Panc1 (cell line): Measurements from ENCODE around the gene ASB6. TPM values are rescaled to one million over a fixed set of nuclear protein-coding genes. Genes with fewer than 3 reads are reported as not detected.

Experiments
- ATAC-seq: fragments of 200-7000 bp; cut with Tn5 transposase; 2 replicates; pipeline ENCODE4 v1.9.1; 2020; ENCODE audit warnings: mild to moderate bottlenecking, moderate library complexity
- BruUV-seq: library from RNA; stranded (reverse); fragments of 400-500 nt; replicated peaks from 2 replicates; lab custom pipeline; 2021; lab: Mats Ljungman, UMichigan
- CTCF ChIA-PET: fragments of 300-600 bp; sonication (Branson Sonifier 250); formaldehyde crosslinking; loops from one replicate; lab custom pipeline; 2022; ENCODE audit warnings: antibody characterized with exemption; lab: Charles Lee
- POLR2A ChIA-PET: fragments of 300-600 bp; sonication (Branson Sonifier 250); formaldehyde crosslinking; loops from one replicate; lab custom pipeline; 2022; ENCODE audit warnings: antibody characterized with exemption; lab: Charles Lee
- DNase-seq: peaks from one replicate; pipeline ENCODE4 v3.0.0-alpha.2; 2010; ENCODE audit warnings: low read depth, low spot score
- H3K27ac ChIP-seq: 2 replicates; pipeline ENCODE4 v1.5.1; 2011; ENCODE audit warnings: mild to moderate bottlenecking, low read length, inconsistent platforms
- H3K27me3 ChIP-seq: fragments of 200-500 bp; sonication (Bioruptor generic); 2 replicates; pipeline ENCODE4 v1.6.0; 2014; ENCODE audit warnings: low read length, inconsistent platforms; ENCODE audit not compliant: control insufficient read depth, insufficient read depth
- H3K36me3 ChIP-seq: fragments of 200-500 bp; sonication (Bioruptor generic); 2 replicates; pipeline ENCODE4 v1.5.1; 2014; ENCODE audit warnings: inconsistent platforms, mild to moderate bottlenecking, low read length, moderate library complexity; ENCODE audit not compliant: control insufficient read depth, insufficient read depth
- H3K4me1 ChIP-seq: 2 replicates; pipeline ENCODE4 v1.5.1; 2011; ENCODE audit warnings: inconsistent platforms, mild to moderate bottlenecking, low read length, moderate library complexity; ENCODE audit not compliant: control insufficient read depth, insufficient read depth
- H3K4me3 ChIP-seq, 2 experiments: 2 replicates each; pipeline ENCODE4 v1.5.1; 2011 to 2012; ENCODE audit warnings: low read depth in 2 of 2, low read length in 2 of 2, mild to moderate bottlenecking in 2 of 2, inconsistent platforms in 1 of 2, moderate library complexity in 1 of 2
- H3K9me3 ChIP-seq: fragments of 200-500 bp; sonication (Bioruptor generic); 2 replicates; pipeline ENCODE4 v1.5.1; 2014; ENCODE audit warnings: low read depth, mild to moderate bottlenecking, inconsistent platforms, low read length, moderate library complexity; ENCODE audit not compliant: control insufficient read depth, insufficient read depth
- POLR2AphosphoS5 ChIP-seq: IDR thresholded peaks from 2 replicates; pipeline ENCODE4 v1.6.1; 2012; ENCODE audit warnings: mild to moderate bottlenecking, low read depth, low read length, moderate library complexity
- SIN3A ChIP-seq: IDR thresholded peaks from 2 replicates; pipeline ENCODE4 v1.6.1; 2012; ENCODE audit warnings: low read depth, mild to moderate bottlenecking, low read length, moderate library complexity, borderline replicate concordance; ENCODE audit not compliant: insufficient read depth
- TCF7L2 ChIP-seq: IDR thresholded peaks from 2 replicates; pipeline ENCODE4 v1.6.1; 2011; ENCODE audit warnings: mild to moderate bottlenecking, low read depth, low read length, inconsistent platforms
- in situ Hi-C: cut with HindIII; loops from 2 replicates; pipeline ENCODE4 v1.10.0; 2016; ENCODE audit warnings: low sequenced_read_pairs, low pct_unique_long_range_greater_than_20kb
- intact Hi-C: fragments of 100-400 bp; cut with micrococcal nuclease; formaldehyde crosslinking; loops from one replicate; pipeline ENCODE4 v1.10.0; 2022; ENCODE audit not compliant: unreplicated experiment
- total RNA-seq: library from RNA; stranded (reverse); gene quantifications from one replicate; pipeline ENCODE4 v1.2.1, GENCODE V29; 2021; ENCODE audit not compliant: unreplicated experiment
- TF ChIP-seq, protein P1 (sequence below), 2 experiments: IDR thresholded peaks; 2 replicates each; pipeline ENCODE4 v1.6.1; 2011 to 2012; ENCODE audit warnings: low read depth in 2 of 2, control low read depth in 1 of 2, low read length in 1 of 2, mild to moderate bottlenecking in 1 of 2, moderate library complexity in 1 of 2; ENCODE audit not compliant: insufficient read depth in 1 of 2
- TF ChIP-seq, protein P2 (sequence below): fragments of 450-650 bp; IDR thresholded peaks from 2 replicates; pipeline ENCODE4 v1.5.1; 2017; ENCODE audit warnings: mild to moderate bottlenecking

ASB6 gene
- total RNA-seq, 1 experiment from 2014 or later, result 14.3 TPM

GRCh38 chr9:129626079-129626624 is 15.8 kb downstream of the ASB6 start, which contains the start of gene NTMT1:
NTMT1 (plus strand) TSS chr9:129626163; CDS start chr9:129632704, 6,541 bp downstream.
- Histone ChIP-seq H3K4me1 (peaks cover 35% of the 10 kb centered on the region), H3K27ac (peak within 1 kb of the TSS; percentile 88), H3K4me3 (peak within 1 kb of the TSS; percentile 82 to 96), H3K9me3 (no peaks in the 10 kb centered on the region), H3K27me3 (no peaks in the 10 kb centered on the region), H3K36me3 (peaks cover 4% of the 10 kb centered on the region; the same call in 1 of the 2 replicates)
- CTCF ChIA-PET, result interaction anchor here (0.7 to 1.3 kb wide), 6 partner anchors 11 to 545 kb away, joined by 3 to 8 read pairs (median 4); no protein-coding TSS in a partner anchor
- in situ Hi-C loops (no loop called here), intact Hi-C loops (no loop called here)
- POLR2A ChIA-PET, result interaction anchor here (0.6 to 0.7 kb wide), 3 partner anchors 30 to 348 kb away, joined by 4 to 6 read pairs (median 5); no protein-coding TSS in a partner anchor
- ATAC-seq, result peak; percentile 88
- TF ChIP-seq TCF7L2 (no peak), SIN3A (peak; percentile 91; the same call in 1 of the 2 replicates), POLR2AphosphoS5 (peak; percentile 89)
- TF ChIP-seq, protein P1, sequence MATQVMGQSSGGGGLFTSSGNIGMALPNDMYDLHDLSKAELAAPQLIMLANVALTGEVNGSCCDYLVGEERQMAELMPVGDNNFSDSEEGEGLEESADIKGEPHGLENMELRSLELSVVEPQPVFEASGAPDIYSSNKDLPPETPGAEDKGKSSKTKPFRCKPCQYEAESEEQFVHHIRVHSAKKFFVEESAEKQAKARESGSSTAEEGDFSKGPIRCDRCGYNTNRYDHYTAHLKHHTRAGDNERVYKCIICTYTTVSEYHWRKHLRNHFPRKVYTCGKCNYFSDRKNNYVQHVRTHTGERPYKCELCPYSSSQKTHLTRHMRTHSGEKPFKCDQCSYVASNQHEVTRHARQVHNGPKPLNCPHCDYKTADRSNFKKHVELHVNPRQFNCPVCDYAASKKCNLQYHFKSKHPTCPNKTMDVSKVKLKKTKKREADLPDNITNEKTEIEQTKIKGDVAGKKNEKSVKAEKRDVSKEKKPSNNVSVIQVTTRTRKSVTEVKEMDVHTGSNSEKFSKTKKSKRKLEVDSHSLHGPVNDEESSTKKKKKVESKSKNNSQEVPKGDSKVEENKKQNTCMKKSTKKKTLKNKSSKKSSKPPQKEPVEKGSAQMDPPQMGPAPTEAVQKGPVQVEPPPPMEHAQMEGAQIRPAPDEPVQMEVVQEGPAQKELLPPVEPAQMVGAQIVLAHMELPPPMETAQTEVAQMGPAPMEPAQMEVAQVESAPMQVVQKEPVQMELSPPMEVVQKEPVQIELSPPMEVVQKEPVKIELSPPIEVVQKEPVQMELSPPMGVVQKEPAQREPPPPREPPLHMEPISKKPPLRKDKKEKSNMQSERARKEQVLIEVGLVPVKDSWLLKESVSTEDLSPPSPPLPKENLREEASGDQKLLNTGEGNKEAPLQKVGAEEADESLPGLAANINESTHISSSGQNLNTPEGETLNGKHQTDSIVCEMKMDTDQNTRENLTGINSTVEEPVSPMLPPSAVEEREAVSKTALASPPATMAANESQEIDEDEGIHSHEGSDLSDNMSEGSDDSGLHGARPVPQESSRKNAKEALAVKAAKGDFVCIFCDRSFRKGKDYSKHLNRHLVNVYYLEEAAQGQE (IDR thresholded peaks at IDR 0.05; ENCODE audit: insufficient read depth in 1 of 2, low read depth in 2 of 2, low read length in 1 of 2), result no peak
- DNase-seq, result no peak
- BruUV-seq, result no TSS peak

GRCh38 chr9:129624947-129625346 is 17.0 kb downstream of the ASB6 start:
- ChIA-PET POLR2A (no interaction called here), CTCF (interaction anchor here (0.6 to 1.7 kb wide), 2 partner anchors 461 to 482 kb away, joined by 3 to 5 read pairs; no protein-coding TSS in a partner anchor)
- BruUV-seq, result no TSS peak
- intact Hi-C loops, result no loop called here
- Histone ChIP-seq H3K27ac (no peak overlapping the region), H3K9me3 (no peaks in the 10 kb centered on the region), H3K27me3 (no peaks in the 10 kb centered on the region), H3K4me1 (peaks cover 25% of the 10 kb centered on the region), H3K36me3 (peaks cover 4% of the 10 kb centered on the region; the same call in 1 of the 2 replicates), H3K4me3 (no peak overlapping the region)
- in situ Hi-C loops, result no loop called here
- ATAC-seq (no peak), DNase-seq (no peak)
- TF ChIP-seq SIN3A, result no peak
- TF ChIP-seq, protein P1 (IDR thresholded peaks at IDR 0.05; ENCODE audit: insufficient read depth in 1 of 2, low read depth in 2 of 2, low read length in 1 of 2), result no peak
- no peak for TF ChIP-seq POLR2AphosphoS5
- TF ChIP-seq, protein P2, sequence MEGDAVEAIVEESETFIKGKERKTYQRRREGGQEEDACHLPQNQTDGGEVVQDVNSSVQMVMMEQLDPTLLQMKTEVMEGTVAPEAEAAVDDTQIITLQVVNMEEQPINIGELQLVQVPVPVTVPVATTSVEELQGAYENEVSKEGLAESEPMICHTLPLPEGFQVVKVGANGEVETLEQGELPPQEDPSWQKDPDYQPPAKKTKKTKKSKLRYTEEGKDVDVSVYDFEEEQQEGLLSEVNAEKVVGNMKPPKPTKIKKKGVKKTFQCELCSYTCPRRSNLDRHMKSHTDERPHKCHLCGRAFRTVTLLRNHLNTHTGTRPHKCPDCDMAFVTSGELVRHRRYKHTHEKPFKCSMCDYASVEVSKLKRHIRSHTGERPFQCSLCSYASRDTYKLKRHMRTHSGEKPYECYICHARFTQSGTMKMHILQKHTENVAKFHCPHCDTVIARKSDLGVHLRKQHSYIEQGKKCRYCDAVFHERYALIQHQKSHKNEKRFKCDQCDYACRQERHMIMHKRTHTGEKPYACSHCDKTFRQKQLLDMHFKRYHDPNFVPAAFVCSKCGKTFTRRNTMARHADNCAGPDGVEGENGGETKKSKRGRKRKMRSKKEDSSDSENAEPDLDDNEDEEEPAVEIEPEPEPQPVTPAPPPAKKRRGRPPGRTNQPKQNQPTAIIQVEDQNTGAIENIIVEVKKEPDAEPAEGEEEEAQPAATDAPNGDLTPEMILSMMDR, result no peak
- TF ChIP-seq TCF7L2, result no peak
